Keratinocyte (primary cell): ENCODE results near the gene CHAMP1.

Experiments used
- EZH2 ChIP-seq: IDR thresholded peaks from one replicate; pipeline ENCODE4 v1.6.1; 2012; ENCODE audit warnings: inconsistent platforms, mild to moderate bottlenecking, low read length, moderate library complexity
- TF ChIP-seq, protein P1 (sequence below), 3 experiments: IDR thresholded peaks in 1 of 3; conservative IDR thresholded peaks in 1 of 3; optimal IDR thresholded peaks in 1 of 3; 2 replicates in 2 of 3; 3 replicates in 1 of 3; pipeline versions ENCODE3 to v1.5.1; 2011; ENCODE audit warnings: low read length in 3 of 3, mild to moderate bottlenecking in 3 of 3, moderate library complexity in 2 of 3, control low read depth in 1 of 3, inconsistent platforms in 1 of 3; ENCODE audit not compliant: insufficient read depth in 2 of 3; ENCODE audit errors: extremely low read depth in 1 of 3

GRCh38 chr13:114296448-114296847 is 17.9 kb upstream of the CHAMP1 start:
- TF ChIP-seq, protein P1, sequence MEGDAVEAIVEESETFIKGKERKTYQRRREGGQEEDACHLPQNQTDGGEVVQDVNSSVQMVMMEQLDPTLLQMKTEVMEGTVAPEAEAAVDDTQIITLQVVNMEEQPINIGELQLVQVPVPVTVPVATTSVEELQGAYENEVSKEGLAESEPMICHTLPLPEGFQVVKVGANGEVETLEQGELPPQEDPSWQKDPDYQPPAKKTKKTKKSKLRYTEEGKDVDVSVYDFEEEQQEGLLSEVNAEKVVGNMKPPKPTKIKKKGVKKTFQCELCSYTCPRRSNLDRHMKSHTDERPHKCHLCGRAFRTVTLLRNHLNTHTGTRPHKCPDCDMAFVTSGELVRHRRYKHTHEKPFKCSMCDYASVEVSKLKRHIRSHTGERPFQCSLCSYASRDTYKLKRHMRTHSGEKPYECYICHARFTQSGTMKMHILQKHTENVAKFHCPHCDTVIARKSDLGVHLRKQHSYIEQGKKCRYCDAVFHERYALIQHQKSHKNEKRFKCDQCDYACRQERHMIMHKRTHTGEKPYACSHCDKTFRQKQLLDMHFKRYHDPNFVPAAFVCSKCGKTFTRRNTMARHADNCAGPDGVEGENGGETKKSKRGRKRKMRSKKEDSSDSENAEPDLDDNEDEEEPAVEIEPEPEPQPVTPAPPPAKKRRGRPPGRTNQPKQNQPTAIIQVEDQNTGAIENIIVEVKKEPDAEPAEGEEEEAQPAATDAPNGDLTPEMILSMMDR (optimal IDR thresholded peaks at IDR 0.05 in 1 of 3, IDR thresholded peaks at IDR 0.05 in 1 of 3, conservative IDR thresholded peaks at IDR 0.05 in 1 of 3; ENCODE audit: extremely low read depth in 1 of 3, insufficient read depth in 2 of 3, low read length in 3 of 3): no peak
- TF ChIP-seq EZH2: no peak
